Hematopoietic multipotent progenitor cell treated with erythropoietin and hydrocortisone succinate and interleukin-3 and kit ligand, for 8 days (in vitro differentiated cells): ENCODE measurements around the gene PLEKHA8.
"Not testable (repeated sequence)": the region's sequence is repeated elsewhere in the genome, so short reads cannot be mapped to it uniquely, and the experiment has no call there.

Source experiments
- DNase-seq: peaks from one replicate; pipeline ENCODE4 v3.0.0-alpha.2; 2015

Gene PLEKHA8

GRCh38 chr7:30068117-30068516, 39.9 kb downstream of the PLEKHA8 start:
- no peak for DNase-seq

- no peak for DNase-seq
Measured at GRCh38 chr7:30069096-30069867, 41.1 kb downstream of the PLEKHA8 start.

- DNase-seq = no peak
Measured at GRCh38 chr7:30070052-30070451, 41.8 kb downstream of the PLEKHA8 start.

- no peak for DNase-seq
Measured at GRCh38 chr7:30072735-30073134, 44.5 kb downstream of the PLEKHA8 start.

GRCh38 chr7:30074422-30075030, 46.3 kb downstream of the PLEKHA8 start:
- DNase-seq = peak; percentile 71

- DNase-seq = no peak
Measured at GRCh38 chr7:30076411-30076810, 48.2 kb downstream of the PLEKHA8 start.

- no peak for DNase-seq
Measured at GRCh38 chr7:30078280-30078679, 50.1 kb downstream of the PLEKHA8 start.

- DNase-seq = no peak
Measured at GRCh38 chr7:30079880-30080279, 51.7 kb downstream of the PLEKHA8 start.

- DNase-seq = no peak
Measured at GRCh38 chr7:30080818-30081217, 52.6 kb downstream of the PLEKHA8 start.

- DNase-seq = no peak
Measured at GRCh38 chr7:30082686-30083085, 54.5 kb downstream of the PLEKHA8 start.

- no peak for DNase-seq
Measured at GRCh38 chr7:30083334-30083733, 55.1 kb downstream of the PLEKHA8 start.

GRCh38 chr7:30084212-30084611, 56.0 kb downstream of the PLEKHA8 start:
- DNase-seq = no peak

GRCh38 chr7:30086529-30086928, 58.3 kb downstream of the PLEKHA8 start:
- no peak for DNase-seq

GRCh38 chr7:30087371-30087770, 59.2 kb downstream of the PLEKHA8 start:
- no peak for DNase-seq

GRCh38 chr7:30088362-30088761, 60.1 kb downstream of the PLEKHA8 start:
- DNase-seq = no peak

- DNase-seq = no peak
Measured at GRCh38 chr7:30090111-30090510, 61.9 kb downstream of the PLEKHA8 start.

GRCh38 chr7:30091491-30091912, 63.3 kb downstream of the PLEKHA8 start:
- DNase-seq = no peak

GRCh38 chr7:30091987-30092386, 63.8 kb downstream of the PLEKHA8 start:
- DNase-seq = no peak

GRCh38 chr7:30093420-30093952, 65.3 kb downstream of the PLEKHA8 start:
- no peak for DNase-seq

GRCh38 chr7:30098599-30098998, 70.4 kb downstream of the PLEKHA8 start:
- DNase-seq = not testable (repeated sequence)

GRCh38 chr7:30102281-30102680, 74.1 kb downstream of the PLEKHA8 start:
- DNase-seq = no peak

- DNase-seq = peak; percentile 62
Measured at GRCh38 chr7:30104157-30104556, 75.9 kb downstream of the PLEKHA8 start.

GRCh38 chr7:30112103-30112713, 84.0 kb downstream of the PLEKHA8 start:
- no peak for DNase-seq

GRCh38 chr7:30113144-30113543, 84.9 kb downstream of the PLEKHA8 start:
- no peak for DNase-seq
